Osteocyte (in vitro differentiated cells): ENCODE measurements around the gene RIBC1. TPM values are rescaled to one million over a fixed set of nuclear protein-coding genes. Genes with fewer than 3 reads are reported as not detected.
"Not testable (repeated sequence)": the region's sequence is repeated elsewhere in the genome, so short reads cannot be mapped to it uniquely, and the experiment has no call there.

Source experiments
- DNase-seq: peaks from one replicate; pipeline ENCODE4 v3.0.0; 2021; ENCODE audit warnings: mixed read lengths; ENCODE audit not compliant: unreplicated experiment; ENCODE audit errors: extremely low spot score
- H3K27ac Mint-ChIP-seq: one replicate; pipeline ENCODE4 v1.8.0; 2021; ENCODE audit warnings: mild to moderate bottlenecking, mixed read lengths; ENCODE audit not compliant: unreplicated experiment
- H3K27me3 Mint-ChIP-seq: one replicate; pipeline ENCODE4 v1.8.0; 2021; ENCODE audit warnings: mixed read lengths; ENCODE audit not compliant: unreplicated experiment
- H3K36me3 Mint-ChIP-seq: one replicate; pipeline ENCODE4 v1.8.0; 2021; ENCODE audit warnings: mixed read lengths; ENCODE audit not compliant: unreplicated experiment
- H3K4me1 Mint-ChIP-seq: one replicate; pipeline ENCODE4 v1.8.0; 2021; ENCODE audit warnings: mixed read lengths; ENCODE audit not compliant: unreplicated experiment
- H3K4me3 Mint-ChIP-seq: one replicate; pipeline ENCODE4 v1.8.0; 2021; ENCODE audit warnings: mild to moderate bottlenecking, moderate library complexity, mixed read lengths; ENCODE audit not compliant: unreplicated experiment
- H3K9me3 Mint-ChIP-seq: one replicate; pipeline ENCODE4 v1.8.0; 2021; ENCODE audit warnings: mixed read lengths; ENCODE audit not compliant: unreplicated experiment
- CTCF ChIP-seq: fragments of 200-600 bp; sonication (generic); IDR thresholded peaks from 2 replicates; pipeline ENCODE4 v1.5.0; 2021; ENCODE audit warnings: antibody characterized with exemption, mild to moderate bottlenecking, moderate library complexity
- total RNA-seq: library from RNA; stranded (reverse); gene quantifications from 2 replicates; pipeline ENCODE4 v1.2.1, GENCODE V29; 2021

Gene RIBC1
- total RNA-seq, 1 donor from 2014 or later: 0.59 TPM

GRCh38 chrX:53449632-53450031 is 27.0 kb downstream of the RIBC1 start:
- Mint-ChIP-seq H3K4me3 (no peak overlapping the region), H3K36me3 (no peaks in the 10 kb centered on the region), H3K9me3 (peaks cover 11% of the 10 kb centered on the region), H3K27me3 (no peaks in the 10 kb centered on the region), H3K27ac (no peak overlapping the region), H3K4me1 (no peaks in the 10 kb centered on the region)
- no peak for DNase-seq
- TF ChIP-seq CTCF: no peak

- Mint-ChIP-seq H3K36me3 (no peaks in the 10 kb centered on the region), H3K4me3 (no peak overlapping the region), H3K9me3 (peaks cover 11% of the 10 kb centered on the region), H3K27ac (no peak overlapping the region), H3K27me3 (peaks cover 13% of the 10 kb centered on the region), H3K4me1 (no peaks in the 10 kb centered on the region)
- DNase-seq: no peak
- no peak for TF ChIP-seq CTCF
These were observed 30.1 kb downstream of the RIBC1 start for GRCh38 chrX:53452812-53453211.

- Mint-ChIP-seq H3K4me3 (no peak overlapping the region), H3K9me3 (no peaks in the 10 kb centered on the region)
- TF ChIP-seq CTCF: no peak
These were observed 33.6 kb downstream of the RIBC1 start for GRCh38 chrX:53456254-53456653.

GRCh38 chrX:53458082-53458481 is 35.4 kb downstream of the RIBC1 start:
- no peak overlapping the region for H3K4me3 Mint-ChIP-seq
- peaks cover 22% of the 10 kb centered on the region for H3K27me3 Mint-ChIP-seq
- no peak for DNase-seq
- no peak overlapping the region for H3K27ac Mint-ChIP-seq
- TF ChIP-seq CTCF: peak; percentile 16
- no peaks in the 10 kb centered on the region for H3K36me3 Mint-ChIP-seq
- H3K4me1 Mint-ChIP-seq: no peaks in the 10 kb centered on the region
- H3K9me3 Mint-ChIP-seq: no peaks in the 10 kb centered on the region

More at GRCh38 chrX:53456254-53456653, 33.6 kb downstream of the RIBC1 start:
- Mint-ChIP-seq H3K27me3 (peaks cover 20% of the 10 kb centered on the region), H3K36me3 (no peaks in the 10 kb centered on the region), H3K4me1 (no peaks in the 10 kb centered on the region), H3K27ac (no peak overlapping the region)
- DNase-seq: no peak

- not testable (repeated sequence) for H3K27ac Mint-ChIP-seq, H3K9me3 Mint-ChIP-seq, H3K36me3 Mint-ChIP-seq, H3K4me3 Mint-ChIP-seq, H3K4me1 Mint-ChIP-seq, H3K27me3 Mint-ChIP-seq, DNase-seq
These were observed 46.0 kb downstream of the RIBC1 start for GRCh38 chrX:53468659-53469058.

GRCh38 chrX:53471346-53471745 is 48.7 kb downstream of the RIBC1 start:
- H3K27me3 Mint-ChIP-seq: peaks cover 10% of the 10 kb centered on the region
- H3K4me1 Mint-ChIP-seq: no peaks in the 10 kb centered on the region
- H3K36me3 Mint-ChIP-seq: no peaks in the 10 kb centered on the region
- no peak for DNase-seq
- H3K27ac Mint-ChIP-seq: no peak overlapping the region
- H3K4me3 Mint-ChIP-seq: no peak overlapping the region
- H3K9me3 Mint-ChIP-seq: peaks cover 5% of the 10 kb centered on the region
- no peak for TF ChIP-seq CTCF
